Neuronal stem cell (in vitro differentiated cells): Measurements from ENCODE around the gene UBE2E3. TPM values are rescaled to one million over a fixed set of nuclear protein-coding genes. Genes with fewer than 3 reads are reported as not detected.

Experiments
- DNase-seq: peaks from one replicate; pipeline ENCODE4 v3.0.0-alpha.2; 2013; ENCODE audit warnings: low spot score
- H2AFZ ChIP-seq: one replicate; pipeline ENCODE4 v1.6.1; 2013; ENCODE audit warnings: mild to moderate bottlenecking, low read length, inconsistent platforms
- H2AK5ac ChIP-seq: 2 replicates; pipeline ENCODE4 v1.6.1; 2013; ENCODE audit warnings: low read depth, mild to moderate bottlenecking, inconsistent platforms, low read length, moderate library complexity, mixed read lengths
- H2BK120ac ChIP-seq: 2 replicates; pipeline ENCODE4 v1.6.1; 2013; ENCODE audit warnings: low read depth, mild to moderate bottlenecking, inconsistent platforms, low read length, moderate library complexity, mixed read lengths
- H2BK12ac ChIP-seq: one replicate; pipeline ENCODE4 v1.6.1; 2013; ENCODE audit warnings: low read length, inconsistent platforms
- H2BK15ac ChIP-seq: 2 replicates; pipeline ENCODE4 v1.6.1; 2013; ENCODE audit warnings: mild to moderate bottlenecking, low read length, inconsistent platforms, mixed read lengths
- H2BK5ac ChIP-seq: one replicate; pipeline ENCODE4 v1.6.1; 2013; ENCODE audit warnings: inconsistent platforms, mild to moderate bottlenecking, low read length, moderate library complexity
- H3K14ac ChIP-seq: one replicate; pipeline ENCODE4 v1.6.1; 2013; ENCODE audit warnings: low read length, inconsistent platforms
- H3K18ac ChIP-seq: 2 replicates; pipeline ENCODE4 v1.6.1; 2013; ENCODE audit warnings: low read length, inconsistent platforms
- H3K23ac ChIP-seq: 2 replicates; pipeline ENCODE4 v1.6.1; 2013; ENCODE audit warnings: low read depth, mild to moderate bottlenecking, mixed read lengths, low read length, inconsistent platforms; ENCODE audit not compliant: poor library complexity
- H3K27ac ChIP-seq: replicated peaks from 3 replicates; pipeline ENCODE4 v1.5.1; 2013; ENCODE audit warnings: low read length, inconsistent platforms
- H3K27me3 ChIP-seq, 3 experiments: 2 replicates each; pipeline ENCODE4 v1.6.1; 2013; ENCODE audit warnings: low read length in 3 of 3, mild to moderate bottlenecking in 2 of 3, inconsistent platforms in 1 of 3, low read depth in 1 of 3, mixed read lengths in 1 of 3, moderate library complexity in 1 of 3; ENCODE audit not compliant: control insufficient read depth in 3 of 3, insufficient read depth in 3 of 3
- H3K36me3 ChIP-seq, 2 donors: replicated peaks in 1 of 2; 2 replicates each; pipeline ENCODE4 v1.6.1; 2013; ENCODE audit warnings: low read length in 2 of 2; ENCODE audit not compliant: control insufficient read depth in 2 of 2, insufficient read depth in 2 of 2
- H3K4ac ChIP-seq: 2 replicates; pipeline ENCODE4 v1.6.1; 2013; ENCODE audit warnings: inconsistent platforms, mild to moderate bottlenecking, low read length, moderate library complexity
- H3K4me1 ChIP-seq, 2 donors: 1 replicate in 1 of 2; 2 replicates in 1 of 2; pipeline ENCODE4 v1.6.1; 2013; ENCODE audit warnings: low read length in 2 of 2, low read depth in 1 of 2; ENCODE audit not compliant: control insufficient read depth in 2 of 2, insufficient read depth in 1 of 2
- H3K4me2 ChIP-seq: one replicate; pipeline ENCODE4 v1.6.1; 2013; ENCODE audit warnings: mild to moderate bottlenecking, low read length, inconsistent platforms; ENCODE audit not compliant: insufficient read depth, poor library complexity, severe bottlenecking
- H3K4me3 ChIP-seq, 2 donors: 2 replicates each; pipeline ENCODE4 v1.5.1; 2013; ENCODE audit warnings: low read length in 2 of 2, mild to moderate bottlenecking in 2 of 2, inconsistent platforms in 1 of 2, moderate library complexity in 1 of 2
- H3K79me1 ChIP-seq: one replicate; pipeline ENCODE4 v1.6.1; 2013; ENCODE audit warnings: low read depth, mild to moderate bottlenecking, inconsistent platforms, low read length, moderate library complexity
- H3K9ac ChIP-seq: one replicate; pipeline ENCODE4 v1.6.1; 2013; ENCODE audit warnings: mild to moderate bottlenecking, low read depth, low read length, inconsistent platforms; ENCODE audit not compliant: poor library complexity
- H3K9me3 ChIP-seq, 2 donors: replicated peaks in 1 of 2; 2 replicates each; pipeline versions ENCODE3 to v1.6.1; 2013; ENCODE audit warnings: low read length in 2 of 2, mild to moderate bottlenecking in 2 of 2, inconsistent platforms in 1 of 2, low read depth in 1 of 2, mixed read lengths in 1 of 2, moderate library complexity in 1 of 2; ENCODE audit not compliant: control insufficient read depth in 2 of 2, insufficient read depth in 1 of 2
- H4K8ac ChIP-seq: one replicate; pipeline ENCODE4 v1.6.1; 2013; ENCODE audit warnings: low read depth, mild to moderate bottlenecking, inconsistent platforms, low read length, moderate library complexity
- H4K91ac ChIP-seq: one replicate; pipeline ENCODE4 v1.6.1; 2013; ENCODE audit warnings: low read length, low read depth, mild to moderate bottlenecking, inconsistent platforms; ENCODE audit not compliant: poor library complexity
- WGBS, 2 donors: extraction: QIAGEN DNeasy Blood & Tissue Kit; methylation state at CpG; one replicate each; pipeline ENCODE4 v1.1.7; 2013; ENCODE audit warnings: missing lambda C conversion rate in 2 of 2, mixed read lengths in 1 of 2; ENCODE audit not compliant: insufficient read length in 2 of 2, insufficient replicate concordance in 1 of 2; ENCODE audit errors: extremely low coverage in 2 of 2; 5-methylcytosine and 5-hydroxymethylcytosine counted together
- polyA plus RNA-seq, 2 experiments: library from polyadenylated mRNA; stranded (reverse); fragments of 200-250 nt; gene quantifications; one replicate each; pipeline ENCODE4 v1.2.3, GENCODE V29; 2013

Gene UBE2E3
- 212 TPM for polyA plus RNA-seq (2013, experiment 1 of 2)
- 204 TPM for polyA plus RNA-seq (2013, experiment 2 of 2)

DNA sequence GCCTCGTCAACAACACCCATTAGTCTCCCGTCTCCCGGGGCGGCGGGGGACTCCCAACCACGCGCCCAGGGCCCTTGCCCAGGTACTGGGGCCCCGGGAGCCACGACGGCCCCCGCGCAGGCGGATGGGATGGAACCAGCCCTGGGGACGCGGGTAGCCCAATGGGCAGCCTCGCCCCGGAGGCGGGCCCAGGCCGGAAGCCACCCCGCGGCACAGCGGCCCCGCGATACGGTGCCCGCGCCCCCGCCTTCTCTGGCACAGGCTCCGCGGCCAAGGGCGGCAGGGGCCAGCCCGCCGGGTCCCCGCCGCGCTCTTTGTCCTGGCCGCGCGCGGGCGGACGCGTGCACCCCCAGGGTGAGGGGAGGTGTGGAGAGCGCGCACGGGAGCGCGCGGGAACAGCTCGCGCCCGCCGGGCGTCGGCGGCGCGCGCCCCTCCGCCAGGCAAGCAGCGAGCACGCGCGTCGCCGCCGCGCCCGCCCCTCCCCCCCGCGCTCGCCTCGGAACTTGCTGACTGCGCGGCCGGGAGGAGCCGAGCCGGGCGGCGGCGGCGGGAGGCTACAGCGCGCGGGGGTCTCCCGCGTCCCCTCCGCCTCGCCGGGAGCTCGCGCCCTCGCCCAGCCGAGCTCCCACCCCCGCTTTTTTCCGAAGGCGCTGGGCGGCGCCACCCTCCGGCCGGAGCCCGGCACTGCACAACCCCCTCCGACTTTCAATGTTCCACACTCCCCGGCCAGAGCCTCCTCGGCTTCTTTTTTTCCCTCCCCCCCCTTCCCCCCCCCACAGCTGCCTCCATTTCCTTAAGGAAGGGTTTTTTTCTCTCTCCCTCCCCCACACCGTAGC, at the start of gene UBE2E3:
TSS of gene UBE2E3 (plus strand) at position 500 of the 837 bp plus-strand sequence. CDS start 1,438 bp downstream, outside the sequence.
- Histone ChIP-seq H2AFZ (peak within 1 kb of the TSS; percentile 82), H3K4me1 (peaks cover 9 to 12% of the 10 kb centered on the region in 2 donors), H4K91ac (peak within 1 kb of the TSS; percentile 65), H3K9ac (peak within 1 kb of the TSS; percentile 87), H3K23ac (peak within 1 kb of the TSS; percentile 75), H3K36me3 (peaks cover 0 to 12% of the 10 kb centered on the region in 2 donors), H3K9me3 (no peaks in the 10 kb centered on the region), H3K4me2 (peak within 1 kb of the TSS; percentile 69), H3K4ac (peak within 1 kb of the TSS; percentile 85), H3K18ac (peak within 1 kb of the TSS; percentile 92), H2BK120ac (peak within 1 kb of the TSS; percentile 85), H2BK5ac (peak within 1 kb of the TSS; percentile 35), H3K27ac (peak within 1 kb of the TSS; percentile 62), H2BK15ac (no peak within 1 kb of the TSS), H3K79me1 (no peaks in the 10 kb centered on the region), H3K4me3 (peak within 1 kb of the TSS; percentile 62 to 88), H3K27me3 (no peaks in the 10 kb centered on the region), H2BK12ac (no peak within 1 kb of the TSS), H3K14ac (no peak within 1 kb of the TSS), H4K8ac (peak within 1 kb of the TSS; percentile 58), H2AK5ac (no peak within 1 kb of the TSS)
- peak; percentile 82 for DNase-seq
- WGBS, 2 donors: no CpG with 5 or more reads among the region's 106 CpGs

- H3K9me3 ChIP-seq: no peaks in the 10 kb centered on the region
- H2AK5ac ChIP-seq: no peak overlapping the region
- no peak overlapping the region for H3K27ac ChIP-seq
- no peaks in the 10 kb centered on the region for H3K36me3 ChIP-seq
- H2BK120ac ChIP-seq: no peak overlapping the region
- H4K91ac ChIP-seq: no peak overlapping the region
- DNase-seq: no peak
- no peak overlapping the region for H2BK12ac ChIP-seq
- no peak overlapping the region for H2AFZ ChIP-seq
- H3K27me3 ChIP-seq: no peaks in the 10 kb centered on the region
- no peak overlapping the region for H3K18ac ChIP-seq
- H3K4ac ChIP-seq: no peak overlapping the region
- no peak overlapping the region for H3K4me3 ChIP-seq
- H3K4me2 ChIP-seq: no peak overlapping the region
- no peaks in the 10 kb centered on the region for H3K79me1 ChIP-seq
- H3K14ac ChIP-seq: no peak overlapping the region
- no peak overlapping the region for H3K9ac ChIP-seq
- no peak overlapping the region for H4K8ac ChIP-seq
- H2BK15ac ChIP-seq: no peak overlapping the region
- H3K4me1 ChIP-seq: no peaks in the 10 kb centered on the region
- H3K23ac ChIP-seq: no peak overlapping the region
- H2BK5ac ChIP-seq: no peak overlapping the region
Measured at GRCh38 chr2:180931841-180932240, 48.6 kb upstream of the UBE2E3 start.

GRCh38 chr2:180933332-180933731, 47.1 kb upstream of the UBE2E3 start:
- no peak overlapping the region for H2BK15ac ChIP-seq
- H3K36me3 ChIP-seq: no peaks in the 10 kb centered on the region

GRCh38 chr2:180934911-180935310, 45.5 kb upstream of the UBE2E3 start:
- no peak overlapping the region for H4K8ac ChIP-seq
- H3K4me3 ChIP-seq: no peak overlapping the region
- H3K27me3 ChIP-seq: no peaks in the 10 kb centered on the region
- no peak overlapping the region for H3K18ac ChIP-seq
- H2BK15ac ChIP-seq: no peak overlapping the region
- no peaks in the 10 kb centered on the region for H3K79me1 ChIP-seq
- H3K9me3 ChIP-seq: no peaks in the 10 kb centered on the region
- no peak overlapping the region for H2BK5ac ChIP-seq
- no peak overlapping the region for H3K27ac ChIP-seq
- H3K4ac ChIP-seq: no peak overlapping the region
- H3K23ac ChIP-seq: no peak overlapping the region
- WGBS, 2 donors: no CpG with 5 or more reads among the region's 1 CpG
- no peak overlapping the region for H3K9ac ChIP-seq
- DNase-seq: no peak
- H2AFZ ChIP-seq: peak overlapping the region; percentile 30
- H2AK5ac ChIP-seq: no peak overlapping the region
- H2BK12ac ChIP-seq: no peak overlapping the region
- no peaks in the 10 kb centered on the region for H3K4me1 ChIP-seq
- H3K4me2 ChIP-seq: no peak overlapping the region
- H2BK120ac ChIP-seq: no peak overlapping the region
- no peaks in the 10 kb centered on the region for H3K36me3 ChIP-seq
- no peak overlapping the region for H3K14ac ChIP-seq
- no peak overlapping the region for H4K91ac ChIP-seq

More at GRCh38 chr2:180933332-180933731, 47.1 kb upstream of the UBE2E3 start:
- H3K4me2 ChIP-seq: no peak overlapping the region
- no peaks in the 10 kb centered on the region for H3K79me1 ChIP-seq
- H3K9me3 ChIP-seq: no peaks in the 10 kb centered on the region
- DNase-seq: no peak
- no peak overlapping the region for H2BK120ac ChIP-seq
- no peak overlapping the region for H2BK5ac ChIP-seq
- H3K27me3 ChIP-seq: no peaks in the 10 kb centered on the region
- no peak overlapping the region for H2AK5ac ChIP-seq
- H3K9ac ChIP-seq: no peak overlapping the region
- 100% methylated on average over 1 of the region's 1 CpG; no CpG with 5 or more reads in 1 of the 2 donors for WGBS, 2 donors
- no peak overlapping the region for H3K23ac ChIP-seq
- H3K4me1 ChIP-seq: no peaks in the 10 kb centered on the region
- H3K4me3 ChIP-seq: no peak overlapping the region
- no peak overlapping the region for H3K18ac ChIP-seq
- H3K14ac ChIP-seq: no peak overlapping the region
- no peak overlapping the region for H3K4ac ChIP-seq
- H2AFZ ChIP-seq: no peak overlapping the region
- no peak overlapping the region for H4K91ac ChIP-seq
- no peak overlapping the region for H3K27ac ChIP-seq
- no peak overlapping the region for H4K8ac ChIP-seq
- H2BK12ac ChIP-seq: no peak overlapping the region
